ENCODE results near the gene LSM3. TPM values are rescaled to one million over a fixed set of nuclear protein-coding genes. Genes with fewer than 3 reads are reported as not detected.

Gene LSM3
- total and polyA plus RNA-seq, 7 donors, result 8.0 to 20.4 (median 16.5) TPM

- Histone ChIP-seq H3K4me1 (no peaks in the 10 kb centered on the region), H3K9me3 (no peaks in the 10 kb centered on the region), H3K36me3 (peaks cover 11 to 96% (median 41%) of the 10 kb centered on the region in 4 donors), H3K27ac (no peak overlapping the region), H3K27me3 (no peaks in the 10 kb centered on the region), H3K4me3 (no peak overlapping the region)
- TF ChIP-seq CTCF (IDR thresholded peaks at IDR 0.05) (no peak), POLR2AphosphoS5 (IDR thresholded peaks at IDR 0.05) (no peak), POLR2A (IDR thresholded peaks at IDR 0.05) (no peak), EP300 (IDR thresholded peaks at IDR 0.05) (no peak)
- no peak for DNase-seq
- 95 to 97% methylated on average over 5 of the region's 5 CpGs for WGBS, 2 donors
- intact Hi-C loops (cut with DNase I), result no loop called here
These were observed 24.3 kb upstream of the LSM3 start for GRCh38 chr3:14154276-14154675.

GRCh38 chr3:14154895-14155440 is 23.6 kb upstream of the LSM3 start:
- intact Hi-C loops (cut with DNase I), result no loop called here
- no peaks in the 10 kb centered on the region for H3K4me1 ChIP-seq
- no peak for DNase-seq
- WGBS, 2 donors, result 85 to 91% methylated on average over 7 of the region's 7 CpGs
- H3K36me3 ChIP-seq, result peaks cover 16 to 96% (median 45%) of the 10 kb centered on the region in 4 donors
- H3K9me3 ChIP-seq, result no peaks in the 10 kb centered on the region
- TF ChIP-seq CTCF (IDR thresholded peaks at IDR 0.05) (no peak), POLR2A (IDR thresholded peaks at IDR 0.05) (no peak)
- no peak overlapping the region for H3K27ac ChIP-seq
- no peak overlapping the region for H3K4me3 ChIP-seq
- H3K27me3 ChIP-seq, result no peaks in the 10 kb centered on the region

DNA sequence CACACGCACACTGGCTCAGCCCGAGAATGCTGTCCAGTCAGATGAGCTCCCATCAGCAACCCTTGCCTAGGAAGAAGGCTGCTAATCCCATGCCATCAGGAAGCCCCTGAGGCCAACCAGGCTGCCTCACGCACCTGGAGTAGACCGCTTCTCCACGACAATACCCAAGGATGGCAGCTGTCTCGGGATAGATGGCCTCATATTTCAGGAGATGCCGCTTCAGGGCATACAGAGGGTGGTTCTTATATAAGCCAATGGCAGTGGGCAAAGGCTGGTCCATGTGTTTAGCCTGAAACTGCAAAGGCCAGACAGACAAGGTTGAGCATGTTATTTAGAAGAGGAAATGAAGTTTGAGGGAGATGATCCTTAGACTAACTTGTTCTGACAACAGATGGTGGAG is 22.4 kb upstream of the LSM3 start:
- intact Hi-C loops (cut with DNase I), result no loop called here
- H3K9me3 ChIP-seq, result peaks cover 0 to under 1% (median 0%) of the 10 kb centered on the region in 4 donors
- no peaks in the 10 kb centered on the region for H3K27me3 ChIP-seq
- no peak overlapping the region for H3K4me3 ChIP-seq
- H3K27ac ChIP-seq, result no peak overlapping the region
- peaks cover 24 to 98% (median 54%) of the 10 kb centered on the region in 4 donors for H3K36me3 ChIP-seq
- H3K4me1 ChIP-seq, result no peaks in the 10 kb centered on the region
- 97 to 98% methylated on average over 7 of the region's 7 CpGs for WGBS, 2 donors
- TF ChIP-seq POLR2A (IDR thresholded peaks at IDR 0.05) (no peak), CTCF (IDR thresholded peaks at IDR 0.05) (no peak), EP300 (IDR thresholded peaks at IDR 0.05) (no peak), POLR2AphosphoS5 (IDR thresholded peaks at IDR 0.05) (no peak)
- DNase-seq, result no peak

DNA sequence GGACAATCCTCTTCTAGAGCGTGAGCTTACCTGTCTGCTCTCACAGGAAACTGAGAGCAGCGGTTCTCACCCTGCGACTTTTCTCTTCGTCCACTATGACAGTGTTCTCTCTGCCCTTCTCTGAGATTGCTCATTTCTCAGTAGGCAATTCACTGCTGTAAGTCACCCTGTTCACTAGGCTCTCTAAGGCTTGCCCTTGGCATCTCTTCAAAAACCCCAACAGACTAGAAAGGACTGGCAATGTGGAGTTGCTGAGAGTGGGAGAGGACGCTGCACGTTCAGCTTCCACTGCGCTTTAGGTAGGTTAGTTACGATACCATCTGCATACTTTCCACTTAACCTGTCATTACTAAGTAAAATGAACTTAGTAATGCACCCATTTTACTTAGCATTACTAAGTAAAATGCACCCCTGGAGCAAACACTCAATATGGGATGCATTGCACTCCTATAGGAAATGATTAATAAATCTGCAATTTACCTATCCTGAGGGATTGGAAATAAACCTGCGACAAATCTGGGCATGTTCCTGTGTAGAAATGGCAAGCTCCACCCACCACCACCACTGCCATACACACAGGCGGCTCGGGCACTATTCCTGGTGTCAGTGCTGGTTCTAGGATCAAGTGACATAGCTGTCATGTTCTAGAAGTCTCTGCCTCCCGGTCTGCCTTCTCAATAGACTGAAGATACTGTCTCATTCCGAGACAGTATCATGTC is 21.6 kb upstream of the LSM3 start:
- 92 to 97% methylated on average over 13 of the region's 13 CpGs for WGBS, 2 donors
- H3K27ac ChIP-seq, result no peak overlapping the region
- H3K36me3 ChIP-seq, result peaks cover 24 to 98% (median 59%) of the 10 kb centered on the region in 4 donors
- no peak overlapping the region for H3K4me3 ChIP-seq
- no peaks in the 10 kb centered on the region for H3K4me1 ChIP-seq
- intact Hi-C loops (cut with DNase I), result no loop called here
- H3K9me3 ChIP-seq, result peaks cover 0 to 4% (median 0%) of the 10 kb centered on the region in 4 donors
- DNase-seq, result no peak
- TF ChIP-seq POLR2AphosphoS5 (IDR thresholded peaks at IDR 0.05) (no peak), EP300 (IDR thresholded peaks at IDR 0.05) (no peak), CTCF (IDR thresholded peaks at IDR 0.05) (no peak), POLR2A (IDR thresholded peaks at IDR 0.05) (no peak)
- H3K27me3 ChIP-seq, result no peaks in the 10 kb centered on the region

All from sigmoid colon (tissue), 7 donors.